Natural killer cell treated with Interleukin-12 subunit alpha and Interleukin-12 subunit beta and Interleukin-15 and Interleukin-18, amount 100 ng/mL, for 72 hours (primary cell): ENCODE measurements around the gene TSC1. TPM values are rescaled to one million over a fixed set of nuclear protein-coding genes. Genes with fewer than 3 reads are reported as not detected.

ENCODE experiments used
- ATAC-seq, 2 donors: fragments of 150-1000 bp; cut with Tn5 transposase in 1 of 2; sonication (Bioruptor Pico), chemical (Tn5 transposase) in 1 of 2; 2 replicates each; pipeline ENCODE4 v1.10.0; 2021
- DNase-seq: peaks from one replicate; pipeline ENCODE4 v3.0.0; 2022; ENCODE audit warnings: low spot score
- H3K27ac Mint-ChIP-seq, 2 donors: 1 replicate in 1 of 2; 2 replicates in 1 of 2; pipeline ENCODE4 v1.8.0; 2022; ENCODE audit warnings: mixed read lengths in 2 of 2, mild to moderate bottlenecking in 1 of 2, moderate library complexity in 1 of 2
- H3K27me3 Mint-ChIP-seq, 2 donors: 1 replicate in 1 of 2; 2 replicates in 1 of 2; pipeline ENCODE4 v1.8.0; 2022; ENCODE audit warnings: mixed read lengths in 2 of 2
- H3K36me3 Mint-ChIP-seq: one replicate; pipeline ENCODE4 v1.8.0; 2022; ENCODE audit warnings: mixed read lengths
- H3K4me1 Mint-ChIP-seq, 2 donors: 1 replicate in 1 of 2; 2 replicates in 1 of 2; pipeline ENCODE4 v1.8.0; 2022; ENCODE audit warnings: low read depth in 2 of 2, mixed read lengths in 2 of 2, mild to moderate bottlenecking in 1 of 2
- H3K4me3 Mint-ChIP-seq: one replicate; pipeline ENCODE4 v1.8.0; 2022; ENCODE audit warnings: mixed read lengths
- H3K9me3 Mint-ChIP-seq: 2 replicates; pipeline ENCODE4 v1.8.0; 2022; ENCODE audit warnings: mixed read lengths
- total RNA-seq, 2 donors: library from RNA; stranded (reverse); gene quantifications; one replicate each; pipeline ENCODE4 v1.2.3, GENCODE V29; 2022

TSC1 gene
- total RNA-seq, 2 donors from 2014 or later, result 37.8 to 45.7 TPM

- DNase-seq (no peak), ATAC-seq (no peak)
- Mint-ChIP-seq H3K4me1 (no peaks in the 10 kb centered on the region), H3K36me3 (no peaks in the 10 kb centered on the region), H3K27me3 (peaks cover 0 to 8% of the 10 kb centered on the region in 2 donors), H3K27ac (no peak overlapping the region), H3K4me3 (no peak overlapping the region), H3K9me3 (no peaks in the 10 kb centered on the region)
Observed at GRCh38 chr9:132842124-132843044, 102.0 kb downstream of the TSC1 start.

Other genes starting within 250 kb of the TSC1 start
- not detected for gene AK8, start 66.3 kb downstream of the TSC1 start, total RNA-seq
- 1 to 10 TPM in 1 of 2 donors, under 1 TPM in 1; 0.71 to 1.0 TPM for gene SPACA9, start 65.7 kb downstream of the TSC1 start, total RNA-seq
- gene GFI1B, start 34.1 kb upstream of the TSC1 start, total RNA-seq, result under 1 TPM in 1 of 2 donors, not detected in 1; 0.45 TPM
- gene GTF3C5, start 86.4 kb upstream of the TSC1 start, total RNA-seq, result 10 to 100 TPM; 69.2 to 81.4 TPM
- gene CEL, start 117.4 kb upstream of the TSC1 start, total RNA-seq, result 1 to 10 TPM in 1 of 2 donors, under 1 TPM in 1; 0.95 to 2.1 TPM
- 100 to 1,000 TPM; 138 to 159 TPM for gene RALGDS, start 176.6 kb upstream of the TSC1 start, total RNA-seq
- 1 to 10 TPM; 4.1 to 7.2 TPM for gene GBGT1, start 219.3 kb upstream of the TSC1 start, total RNA-seq